Transverse colon (tissue), 4 donors: ENCODE measurements around the gene NFIC. TPM values are rescaled to one million over a fixed set of nuclear protein-coding genes. Genes with fewer than 3 reads are reported as not detected.

Experiments used
- DNase-seq: peaks from one replicate; pipeline ENCODE4 v3.0.0-alpha.2; 2019
- H3K27ac ChIP-seq, 4 donors: fragments of 200-600 bp; sonication (generic); 2 replicates each; pipeline ENCODE4 v1.5.1; 2016 to 2018; ENCODE audit warnings: inconsistent platforms in 4 of 4
- H3K27me3 ChIP-seq: fragments of 200-600 bp; sonication (generic); 2 replicates; pipeline ENCODE4 v1.5.1; 2017; ENCODE audit warnings: inconsistent platforms
- H3K36me3 ChIP-seq, 4 donors: fragments of 200-600 bp; sonication (generic); 2 replicates each; pipeline ENCODE4 v1.5.1; 2017 to 2019; ENCODE audit warnings: inconsistent platforms in 4 of 4
- H3K4me1 ChIP-seq, 4 donors: fragments of 200-600 bp; sonication (generic); 2 replicates each; pipeline ENCODE4 v1.5.1; 2017 to 2020; ENCODE audit warnings: inconsistent platforms in 4 of 4
- H3K4me3 ChIP-seq, 4 donors: fragments of 200-600 bp; sonication (generic); 1 replicate in 1 of 4; 2 replicates in 3 of 4; pipeline versions ENCODE4 v1.5.1 to v1.6.1; 2017 to 2019; ENCODE audit warnings: inconsistent platforms in 4 of 4
- H3K9me3 ChIP-seq, 2 donors: fragments of 200-600 bp; sonication (generic); 2 replicates each; pipeline ENCODE4 v1.5.1; 2017 to 2019; ENCODE audit warnings: inconsistent platforms in 2 of 2
- EP300 ChIP-seq: sonication (generic); formaldehyde crosslinking; IDR thresholded peaks from one replicate; pipeline ENCODE4 v1.6.1; 2017; ENCODE audit warnings: antibody characterized with exemption, low read depth
- POLR2A ChIP-seq: fragments of 450-650 bp; IDR thresholded peaks from one replicate; pipeline ENCODE4 v1.6.1; 2016; ENCODE audit warnings: antibody characterized with exemption, mild to moderate bottlenecking, moderate library complexity
- POLR2AphosphoS5 ChIP-seq, 3 donors: sonication (generic); formaldehyde crosslinking; IDR thresholded peaks; one replicate each; pipeline ENCODE4 v1.6.1; 2016; ENCODE audit warnings: antibody characterized with exemption in 3 of 3
- WGBS, 2 donors: methylation state at CpG; one replicate each; pipeline ENCODE4 v1.1.5; 2018; ENCODE audit warnings: low coverage in 1 of 2; 5-methylcytosine and 5-hydroxymethylcytosine counted together
- in situ Hi-C, 4 donors: fragments of 200-750 bp; cut with MboI; loops; one replicate each; pipeline versions ENCODE4 v1.15.0 to v1.15.1; 2017; ENCODE audit warnings: low sequenced_read_pairs in 3 of 4, low pct_ligation_motif_present in 1 of 4, low pct_unique_long_range_greater_than_20kb in 1 of 4
- intact Hi-C: fragments of 100-400 bp; cut with DNase I; formaldehyde crosslinking; loops from one replicate; pipeline ENCODE4 v1.15.1; 2023; ENCODE audit warnings: low total_unique reads
- total RNA-seq, 4 donors: library from RNA; depleted of rRNA; stranded (reverse); fragments of >200 nt; gene quantifications; one replicate each; pipeline ENCODE4 v1.1.0, GENCODE V29; 2016
- TF ChIP-seq, protein P1 (sequence below), 5 experiments: fragments of 200-600 bp in 3 of 5; fragments of 450-650 bp in 2 of 5; sonication (generic) in 3 of 5; IDR thresholded peaks; 1 replicate in 2 of 5; 2 replicates in 3 of 5; pipeline ENCODE4 v1.5.1; 2016 to 2017; ENCODE audit warnings: antibody characterized with exemption in 5 of 5, inconsistent platforms in 3 of 5, mild to moderate bottlenecking in 2 of 5, moderate library complexity in 1 of 5

The NFIC gene
- total RNA-seq, 4 donors from 2014 or later: 39.9 to 145 (median 68.1) TPM

- no peaks in the 10 kb centered on the region for H3K9me3 ChIP-seq
- in situ Hi-C loops (no loop called here), intact Hi-C loops (no loop called here)
- TF ChIP-seq EP300: no peak
- TF ChIP-seq POLR2A: no peak
- no peak for TF ChIP-seq POLR2AphosphoS5 (IDR thresholded peaks at IDR 0.05)
- TF ChIP-seq, protein P1, sequence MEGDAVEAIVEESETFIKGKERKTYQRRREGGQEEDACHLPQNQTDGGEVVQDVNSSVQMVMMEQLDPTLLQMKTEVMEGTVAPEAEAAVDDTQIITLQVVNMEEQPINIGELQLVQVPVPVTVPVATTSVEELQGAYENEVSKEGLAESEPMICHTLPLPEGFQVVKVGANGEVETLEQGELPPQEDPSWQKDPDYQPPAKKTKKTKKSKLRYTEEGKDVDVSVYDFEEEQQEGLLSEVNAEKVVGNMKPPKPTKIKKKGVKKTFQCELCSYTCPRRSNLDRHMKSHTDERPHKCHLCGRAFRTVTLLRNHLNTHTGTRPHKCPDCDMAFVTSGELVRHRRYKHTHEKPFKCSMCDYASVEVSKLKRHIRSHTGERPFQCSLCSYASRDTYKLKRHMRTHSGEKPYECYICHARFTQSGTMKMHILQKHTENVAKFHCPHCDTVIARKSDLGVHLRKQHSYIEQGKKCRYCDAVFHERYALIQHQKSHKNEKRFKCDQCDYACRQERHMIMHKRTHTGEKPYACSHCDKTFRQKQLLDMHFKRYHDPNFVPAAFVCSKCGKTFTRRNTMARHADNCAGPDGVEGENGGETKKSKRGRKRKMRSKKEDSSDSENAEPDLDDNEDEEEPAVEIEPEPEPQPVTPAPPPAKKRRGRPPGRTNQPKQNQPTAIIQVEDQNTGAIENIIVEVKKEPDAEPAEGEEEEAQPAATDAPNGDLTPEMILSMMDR (IDR thresholded peaks at IDR 0.05): no peak
- 11% methylated on average over 15 of the region's 38 CpGs; no CpG with 5 or more reads in 1 of the 2 donors for WGBS, 2 donors
- H3K36me3 ChIP-seq: no peaks in the 10 kb centered on the region
- no peaks in the 10 kb centered on the region for H3K27me3 ChIP-seq
- peak overlapping the region; percentile 53 to 100 (median 88) for H3K4me3 ChIP-seq
- H3K27ac ChIP-seq: peak overlapping the region; percentile 65 to 100 (median 88)
- peaks cover 5 to 26% (median 16%) of the 10 kb centered on the region in 4 donors for H3K4me1 ChIP-seq
- DNase-seq: no peak
Measured at GRCh38 chr19:3357992-3358688, 8.2 kb upstream of the NFIC start.

- in situ Hi-C loops (no loop called here), intact Hi-C loops (no loop called here)
- no peak for DNase-seq
- H3K4me1 ChIP-seq: peaks cover 7 to 26% (median 18%) of the 10 kb centered on the region in 4 donors
- H3K36me3 ChIP-seq: no peaks in the 10 kb centered on the region
- no peaks in the 10 kb centered on the region for H3K9me3 ChIP-seq
- WGBS, 2 donors: no CpG with 5 or more reads among the region's 27 CpGs
- H3K27ac ChIP-seq: peak overlapping the region; percentile 65 to 100 (median 88)
- H3K4me3 ChIP-seq: peak overlapping the region; percentile 53 to 100 (median 88)
- no peak for TF ChIP-seq POLR2A
- no peak for TF ChIP-seq EP300
- TF ChIP-seq, protein P1 (IDR thresholded peaks at IDR 0.05): no peak
- TF ChIP-seq POLR2AphosphoS5 (IDR thresholded peaks at IDR 0.05): no peak
- no peaks in the 10 kb centered on the region for H3K27me3 ChIP-seq
Measured at GRCh38 chr19:3358689-3359014, 7.7 kb upstream of the NFIC start.

DNA sequence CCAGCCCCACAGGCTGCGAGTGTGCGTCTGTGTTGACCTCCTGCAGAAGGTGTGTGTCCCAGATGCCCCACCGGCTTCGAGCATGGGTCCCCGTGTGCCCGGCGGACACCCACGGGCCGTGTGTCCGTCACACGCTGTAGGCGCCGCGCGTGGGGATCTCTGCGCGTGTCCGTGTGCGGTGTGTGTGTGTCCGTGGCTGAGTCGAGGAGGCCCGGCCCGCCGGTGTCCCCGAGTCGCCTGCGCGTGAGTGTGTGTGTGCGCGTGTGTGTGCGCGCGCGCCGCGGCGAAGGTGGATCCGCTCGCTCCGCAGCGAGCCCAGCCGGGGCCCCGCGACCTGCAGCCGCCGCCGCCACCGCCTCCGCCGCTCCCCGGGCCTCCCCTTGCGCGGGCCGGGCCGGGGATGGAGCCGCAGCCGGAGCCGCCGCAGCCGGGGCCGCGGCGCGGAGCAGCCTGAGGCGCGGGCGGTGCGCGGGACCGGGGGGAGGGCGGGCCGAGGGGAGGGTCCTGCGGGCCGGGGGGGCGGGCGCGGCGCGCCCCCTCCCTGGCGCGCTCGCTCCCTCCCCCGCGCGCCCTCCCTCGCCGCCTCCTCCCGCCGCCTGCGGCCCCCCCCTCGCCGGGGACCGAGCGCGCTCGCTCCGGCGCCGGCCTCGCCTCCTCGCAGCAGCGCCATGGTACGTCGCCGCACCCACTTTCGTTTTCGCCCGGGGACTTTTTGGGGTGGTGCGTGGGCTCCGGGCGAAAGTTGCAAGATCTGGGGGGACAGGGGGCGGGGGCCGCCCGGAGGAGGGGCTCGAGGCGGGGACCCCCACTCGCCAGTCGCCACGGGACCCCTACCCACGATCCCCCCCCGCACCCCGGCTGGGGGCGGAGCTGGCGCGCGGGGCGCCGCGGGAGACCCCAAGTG, 7.1 kb upstream of the NFIC start:
- intact Hi-C loops: no loop called here
- TF ChIP-seq, protein P1 (IDR thresholded peaks at IDR 0.05): no peak
- TF ChIP-seq POLR2A: no peak
- no peak for TF ChIP-seq EP300
- peak in 2 of 3 donors; percentile 61 to 79 for TF ChIP-seq POLR2AphosphoS5 (IDR thresholded peaks at IDR 0.05)
- Histone ChIP-seq H3K9me3 (no peaks in the 10 kb centered on the region), H3K4me3 (peak overlapping the region; percentile 91 to 100 (median 100)), H3K27me3 (no peaks in the 10 kb centered on the region), H3K36me3 (no peaks in the 10 kb centered on the region), H3K27ac (peak overlapping the region; percentile 99 to 100 (median 100)), H3K4me1 (peaks cover 9 to 30% (median 19%) of the 10 kb centered on the region in 4 donors)
- DNase-seq: peak; percentile 78
- 1% methylated on average over 40 of the region's 129 CpGs; no CpG with 5 or more reads in 1 of the 2 donors for WGBS, 2 donors
- in situ Hi-C loops: no loop called here

DNA sequence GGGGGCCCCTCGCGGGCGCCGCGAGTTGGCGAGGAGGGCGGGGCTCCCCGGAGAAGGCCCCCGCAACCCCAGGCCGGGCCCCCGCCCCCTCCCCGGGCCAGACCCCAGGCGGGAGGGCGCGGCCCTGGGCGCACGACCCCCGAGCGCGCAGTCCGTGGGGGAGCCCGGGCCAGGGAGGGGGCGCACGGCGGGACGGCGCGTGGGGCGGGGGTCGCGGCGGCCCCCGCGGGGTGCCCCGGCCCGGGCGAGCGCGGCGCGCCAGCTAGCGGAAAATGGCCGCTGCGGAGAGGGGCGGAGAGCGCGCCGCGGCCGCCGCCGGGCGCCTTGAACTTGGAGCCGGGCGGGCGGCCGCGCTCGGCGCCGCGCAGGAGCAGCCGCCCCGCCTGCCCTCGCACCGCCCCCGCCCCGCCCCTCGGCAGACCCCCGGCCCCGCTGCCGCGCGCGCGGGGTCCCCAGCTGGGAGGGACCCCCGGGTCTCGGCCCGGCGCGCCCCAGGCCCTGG, 6.4 kb upstream of the NFIC start:
- intact Hi-C loops: no loop called here
- WGBS, 2 donors: 0% methylated on average over 15 of the region's 81 CpGs; no CpG with 5 or more reads in 1 of the 2 donors
- Histone ChIP-seq H3K27me3 (no peaks in the 10 kb centered on the region), H3K4me3 (peak overlapping the region; percentile 91 to 100 (median 100)), H3K27ac (peak overlapping the region; percentile 99 to 100 (median 100)), H3K4me1 (peaks cover 12 to 36% (median 22%) of the 10 kb centered on the region in 4 donors), H3K9me3 (no peaks in the 10 kb centered on the region), H3K36me3 (no peaks in the 10 kb centered on the region)
- TF ChIP-seq POLR2AphosphoS5 (IDR thresholded peaks at IDR 0.05) (no peak), EP300 (no peak)
- TF ChIP-seq, protein P1 (IDR thresholded peaks at IDR 0.05): no peak
- in situ Hi-C loops: no loop called here
- no peak for DNase-seq
